ENCODE data around the gene GABRA5.
"Not testable (repeated sequence)": the region's sequence is repeated elsewhere in the genome, so short reads cannot be mapped to it uniquely, and the experiment has no call there.

The GABRA5 gene

DNA sequence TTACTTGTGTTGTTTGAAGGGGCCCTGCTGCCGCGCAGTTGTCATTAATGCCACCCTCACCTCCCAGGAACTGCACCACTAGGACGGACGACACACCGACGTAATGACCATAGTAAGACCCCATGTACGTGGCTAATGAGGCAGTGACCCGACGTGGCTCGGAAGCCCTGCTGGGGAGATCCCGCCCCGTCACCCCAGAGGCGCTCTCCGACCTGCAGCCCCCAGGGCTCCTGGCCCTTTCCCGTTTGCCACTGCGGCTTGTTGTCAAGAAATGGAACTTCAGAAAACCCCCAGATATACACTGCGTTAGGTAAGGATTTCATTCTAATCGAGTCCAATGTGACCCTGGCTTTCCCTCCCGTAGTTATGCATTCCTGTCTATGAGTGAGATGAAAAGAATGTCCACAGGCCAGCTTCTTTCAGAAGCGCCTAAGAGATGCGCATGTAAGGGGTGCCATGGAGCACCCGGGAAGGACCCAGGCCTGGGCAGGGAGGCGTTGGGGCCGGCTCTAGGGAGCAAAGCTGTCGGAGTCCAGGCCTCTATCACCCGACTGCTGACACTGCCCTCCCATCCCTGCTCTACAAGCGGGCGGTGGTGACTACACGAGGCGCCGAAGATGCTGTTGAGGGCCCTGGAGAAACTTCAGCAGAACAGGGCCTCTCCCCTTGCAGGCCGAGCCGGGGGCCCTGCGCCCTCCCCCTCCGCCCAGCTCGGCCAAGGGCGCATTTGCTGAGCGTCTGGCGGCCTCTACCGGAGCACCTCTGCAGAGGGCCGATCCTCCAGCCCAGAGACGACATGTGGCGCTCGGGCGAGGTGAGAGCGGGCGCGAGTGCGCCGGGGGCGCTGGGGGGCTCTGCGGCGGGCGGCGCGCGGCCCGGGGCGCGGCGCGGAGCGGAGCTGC lies at the start of gene GABRA5:
Gene GABRA5, plus strand, starts transcription at position 765 of the 902 bp plus-strand sequence. CDS start 2,187 bp downstream, outside the sequence.
- no peak for DNase-seq

DNA sequence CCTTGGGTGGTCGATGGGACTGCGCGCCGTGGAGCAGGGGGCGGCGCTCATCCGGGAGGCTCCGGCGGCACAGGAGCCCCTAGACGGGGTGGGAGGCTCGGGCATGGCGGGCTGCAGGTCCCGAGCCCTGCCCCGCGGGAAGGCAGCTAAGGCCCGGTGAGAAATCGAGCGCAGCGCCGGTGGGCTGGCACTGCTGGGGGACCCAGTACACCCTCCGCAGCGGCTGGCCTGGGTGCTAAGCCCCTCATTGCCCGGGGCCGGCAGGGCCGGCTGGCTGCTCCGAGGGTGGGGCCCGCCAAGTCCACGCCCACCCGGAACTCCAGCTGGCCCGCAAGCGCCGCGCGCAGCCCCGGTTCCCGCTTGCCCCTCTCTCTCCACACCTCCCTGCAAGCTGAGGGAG lies 35.7 kb upstream of the GABRA5 start:
- not testable (repeated sequence) for DNase-seq

DNA sequence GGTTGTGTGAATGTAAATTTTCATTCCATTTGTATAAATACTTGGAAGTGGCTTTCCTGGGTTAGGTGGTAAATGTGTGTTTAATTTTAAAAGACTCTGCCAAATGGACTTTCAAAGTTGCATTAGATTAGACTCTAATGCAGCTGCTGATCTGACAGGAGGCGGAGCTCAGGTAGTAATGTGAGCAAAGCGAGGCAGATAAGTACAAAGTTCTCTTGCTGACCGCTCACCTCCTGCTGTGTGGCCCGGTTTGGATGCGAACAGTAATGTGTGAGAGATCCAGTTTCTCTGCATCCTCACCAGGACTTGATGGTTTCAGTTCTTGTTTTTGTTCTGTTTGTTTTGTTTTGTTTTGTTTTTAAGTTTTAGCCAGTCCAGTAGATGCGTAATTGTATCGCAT lies 34.9 kb upstream of the GABRA5 start:
- DNase-seq = no peak

DNA sequence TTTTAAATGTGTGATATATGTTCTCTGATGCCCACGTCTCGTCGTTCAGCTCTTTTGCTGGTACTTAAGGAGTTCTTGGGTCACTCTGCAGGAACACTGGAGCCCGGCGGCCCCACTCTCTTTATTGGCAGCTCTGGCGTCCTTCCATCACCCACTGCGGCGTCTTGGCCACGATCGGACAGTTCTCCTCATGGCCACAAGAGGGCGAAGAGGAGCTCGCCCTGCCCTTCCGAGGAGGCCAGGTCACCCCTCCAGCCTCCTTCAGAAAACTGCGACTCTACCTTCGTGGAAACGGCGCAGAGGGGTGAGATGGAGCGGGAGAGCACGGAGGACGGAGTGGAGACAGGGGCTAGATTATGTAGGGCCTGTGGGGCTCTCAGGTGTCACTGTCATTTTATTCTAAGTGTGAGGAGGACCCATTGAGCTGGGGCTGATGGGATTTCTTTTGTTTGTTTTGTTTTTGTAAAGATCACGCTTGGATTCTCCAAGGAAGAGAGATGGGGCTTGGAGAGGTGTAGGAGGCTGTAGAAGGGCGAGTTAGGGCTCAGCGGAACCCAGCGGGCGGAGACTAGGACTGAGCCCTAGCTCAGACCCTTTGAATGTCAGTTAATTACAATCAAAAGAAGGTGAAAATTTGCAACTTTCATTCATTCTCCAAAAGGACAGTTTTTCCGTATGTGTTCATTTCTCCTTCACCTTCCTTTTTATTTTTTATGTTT lies 28.0 kb upstream of the GABRA5 start:
- DNase-seq = no peak

DNA sequence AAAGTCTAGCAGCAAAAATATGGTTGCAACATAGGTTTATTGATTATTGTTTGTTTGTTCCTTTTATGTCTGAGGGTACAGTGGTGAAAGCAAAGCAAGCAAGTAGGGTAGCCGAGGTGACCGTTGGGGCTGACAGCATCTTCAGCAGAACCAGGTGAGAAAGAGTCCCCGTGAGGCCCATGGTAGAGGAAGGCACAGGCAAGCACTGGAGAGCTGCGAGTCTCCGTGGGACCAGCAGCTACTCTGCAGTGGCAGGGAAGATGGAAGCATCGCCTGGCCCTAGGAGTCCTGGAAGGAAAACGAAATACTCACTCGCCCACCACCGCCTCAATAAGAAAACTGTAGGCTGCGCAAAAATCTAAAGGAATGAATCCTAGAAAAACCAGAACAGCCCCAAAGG lies 25.3 kb upstream of the GABRA5 start:
- DNase-seq = no peak

DNA sequence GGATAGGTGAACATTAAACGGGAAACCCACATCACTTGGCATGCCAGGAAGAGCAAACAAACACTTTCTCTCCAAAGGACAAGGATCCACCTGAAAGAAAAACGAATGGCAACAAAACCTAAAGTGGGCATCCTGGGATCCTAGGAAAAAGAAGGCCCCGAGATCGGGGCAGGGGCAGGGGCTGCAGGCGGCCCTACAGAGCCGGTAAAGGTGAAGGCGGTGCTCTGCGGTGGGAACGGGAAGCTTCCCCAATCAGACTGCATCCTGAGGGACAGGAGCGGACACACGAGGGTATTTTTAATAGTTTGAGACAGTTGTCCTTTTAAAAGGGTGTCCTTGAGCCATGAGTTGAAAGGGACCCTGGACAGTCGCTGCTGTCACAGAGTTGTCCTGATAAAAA lies 24.9 kb upstream of the GABRA5 start:
- no peak for DNase-seq

DNA sequence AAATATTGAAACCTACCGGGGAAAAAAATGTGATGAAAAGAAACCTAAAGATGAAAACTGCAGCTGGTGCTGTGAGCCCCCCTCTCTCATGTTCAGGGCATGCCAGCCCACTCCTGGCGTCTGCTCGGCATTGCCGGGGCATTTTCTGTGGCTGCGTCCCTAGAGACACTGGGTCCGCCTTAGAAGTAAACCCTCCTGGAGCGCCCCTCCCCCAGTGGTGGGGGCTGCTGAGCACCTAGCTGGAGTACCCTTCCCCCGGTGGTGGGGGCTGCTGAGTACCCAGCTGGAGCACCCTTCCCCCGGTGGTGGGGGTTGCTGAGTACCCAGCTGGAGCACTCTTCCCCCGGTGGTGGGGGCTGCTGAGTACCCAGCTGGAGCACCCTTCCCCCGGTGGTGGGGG lies 24.5 kb upstream of the GABRA5 start:
- DNase-seq = no peak

DNA sequence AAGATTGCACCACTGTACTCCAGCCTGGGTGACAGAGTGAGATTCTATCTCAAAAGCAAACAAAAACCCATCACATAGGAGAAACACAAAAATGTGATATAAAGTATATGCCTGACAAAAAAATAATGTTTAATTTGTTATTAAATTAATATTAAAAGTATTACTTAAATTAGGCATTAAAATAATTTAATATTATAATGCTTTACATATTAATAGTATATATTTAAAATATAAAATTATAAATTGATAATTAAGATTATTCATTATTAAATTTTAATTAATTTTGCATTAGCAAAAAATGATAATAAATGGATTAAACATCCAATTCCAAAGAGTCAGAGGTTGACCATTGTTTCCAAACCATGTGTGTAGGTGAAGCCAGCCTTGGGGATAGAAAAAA lies 22.0 kb upstream of the GABRA5 start:
- DNase-seq = no peak

DNA sequence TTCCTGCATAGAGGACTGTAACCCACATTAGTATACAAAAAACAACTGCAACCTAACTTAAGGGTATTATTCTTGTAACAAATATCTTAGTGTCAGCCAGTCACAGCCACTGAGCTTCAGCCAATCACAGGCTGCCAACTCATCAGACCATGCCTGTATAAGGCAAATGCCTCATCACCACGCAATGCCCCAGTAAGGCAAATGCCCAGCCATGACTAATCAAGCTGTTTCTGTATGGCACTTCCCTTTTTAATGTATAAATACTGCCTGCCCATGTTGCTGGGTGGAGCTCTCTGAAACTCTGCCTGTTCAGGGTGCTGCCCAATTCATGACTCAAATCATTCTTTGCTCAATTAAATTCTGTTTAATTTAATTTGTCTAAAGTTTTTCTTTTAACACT lies 18.4 kb upstream of the GABRA5 start:
- no peak for DNase-seq

DNA sequence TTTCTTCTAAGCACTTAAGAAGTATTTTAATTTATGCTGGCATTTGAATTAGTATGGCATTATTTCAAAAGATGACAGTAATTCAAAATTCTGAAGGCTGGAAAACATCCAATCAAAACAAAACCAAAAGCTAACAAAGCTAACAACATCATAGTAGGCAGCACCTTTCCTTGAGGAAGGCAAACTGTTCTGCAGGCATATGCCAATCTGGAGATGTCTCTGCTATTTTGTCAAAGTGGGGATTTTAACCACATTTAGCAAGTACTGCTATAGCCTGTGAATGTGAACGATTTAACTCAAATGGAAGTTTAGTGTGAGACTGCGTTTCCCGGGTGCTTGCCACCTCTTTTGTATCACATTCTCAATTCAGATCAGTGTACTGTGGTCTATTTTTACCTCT lies 16.7 kb upstream of the GABRA5 start:
- no peak for DNase-seq

DNA sequence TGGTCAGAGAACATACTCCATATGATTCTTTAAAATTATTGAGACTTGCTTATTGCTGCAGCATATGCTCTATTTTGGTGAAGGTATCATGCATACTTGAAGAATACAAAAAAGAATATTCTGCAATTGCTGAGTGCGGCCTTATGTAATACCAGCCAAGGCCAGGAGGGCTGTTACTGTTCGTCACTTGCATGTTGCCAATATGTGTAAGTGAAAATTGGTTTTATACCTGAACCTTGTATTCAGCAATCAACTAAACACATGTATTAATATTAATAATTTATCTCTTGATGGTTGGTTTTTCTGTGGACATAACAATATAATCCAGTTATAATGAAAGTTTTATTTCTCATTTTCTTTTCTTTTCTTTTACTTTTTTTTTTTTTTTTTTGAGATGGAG lies 13.9 kb upstream of the GABRA5 start:
- no peak for DNase-seq

DNA sequence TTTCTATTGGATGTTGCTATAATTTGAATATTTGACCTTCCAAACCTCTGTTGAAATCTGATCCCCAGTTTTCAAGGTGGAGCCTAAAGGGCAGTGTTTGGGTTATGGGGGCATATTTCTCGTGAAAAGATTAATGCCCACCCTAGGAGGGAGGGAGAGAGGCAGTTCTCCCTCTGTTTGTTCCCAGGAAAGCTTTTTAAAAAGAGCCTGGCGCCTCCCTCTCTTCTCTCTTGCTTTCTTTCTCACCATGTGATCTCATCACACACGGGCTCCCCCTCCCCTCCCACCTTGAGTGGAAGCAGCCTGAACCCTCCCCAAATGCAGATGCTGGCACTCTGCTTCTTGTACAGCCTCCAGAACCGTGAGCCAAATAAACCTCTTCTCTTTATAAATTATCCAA lies 12.4 kb upstream of the GABRA5 start:
- DNase-seq = no peak

DNA sequence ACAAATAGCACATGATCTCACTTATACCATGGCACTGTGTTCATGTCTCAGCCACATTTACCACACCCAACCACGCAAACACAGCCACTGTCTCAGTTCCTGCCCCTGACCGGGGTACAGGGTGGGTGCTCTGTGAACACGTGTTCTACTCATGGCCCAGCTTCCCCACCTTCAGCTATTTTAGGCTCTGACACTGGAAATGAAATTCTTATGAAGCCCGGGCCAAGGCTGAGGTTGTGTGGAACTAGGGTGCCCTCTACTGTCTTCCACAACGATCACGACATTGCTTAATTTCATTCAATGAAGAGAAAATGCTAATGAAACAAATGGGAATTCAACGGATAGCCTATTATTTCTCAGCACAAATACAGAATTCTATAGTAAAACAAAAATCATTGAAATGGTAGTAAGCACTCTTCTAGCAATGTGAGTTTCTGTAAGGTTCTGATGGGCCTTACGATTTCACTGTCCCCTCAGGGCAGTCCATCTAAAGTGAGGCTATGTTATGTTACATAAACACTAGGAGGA lies 2.1 kb upstream of the GABRA5 start:
- DNase-seq = no peak

DNA sequence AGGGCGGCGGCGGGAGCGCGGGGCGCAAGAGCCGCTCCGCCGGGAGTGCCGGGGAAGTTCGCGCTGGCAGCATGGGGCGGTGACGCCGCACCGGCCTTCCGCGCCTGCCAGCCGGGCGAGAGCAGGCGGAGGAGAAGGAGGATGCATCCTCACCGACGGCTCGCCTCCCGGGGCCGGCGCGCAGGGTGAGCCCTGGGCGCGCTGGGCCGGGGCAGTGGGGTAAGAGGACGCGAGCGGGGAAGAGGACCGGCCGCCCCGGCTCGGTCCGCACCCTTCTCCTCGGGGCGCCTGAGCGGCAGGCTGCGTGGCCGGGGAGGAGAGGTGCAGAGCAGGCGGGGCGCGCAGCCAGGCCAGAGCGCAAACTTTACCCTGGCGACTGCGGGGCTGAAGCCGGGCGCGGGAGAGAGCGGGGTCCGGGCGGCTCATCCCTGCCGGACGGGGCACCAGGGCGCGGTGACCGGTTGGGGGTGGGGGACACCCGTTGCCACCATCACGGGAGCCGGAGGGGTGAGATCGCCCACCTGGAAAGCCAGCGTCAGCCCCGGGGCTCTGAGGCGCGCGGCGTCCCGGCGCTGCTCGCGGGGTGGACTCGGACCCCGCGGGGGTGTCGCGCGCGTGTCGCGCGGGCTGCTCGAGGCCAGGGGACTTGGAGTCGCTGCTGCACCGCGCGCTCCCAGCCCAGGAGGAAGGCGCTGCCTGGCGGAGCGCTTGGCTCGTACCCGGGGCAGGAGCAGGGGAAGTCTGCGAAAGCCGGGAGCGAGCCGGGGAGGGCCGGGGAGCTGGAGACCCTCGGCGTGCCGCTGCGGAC lies 542 bp downstream of the GABRA5 start:
- DNase-seq = no peak

DNA sequence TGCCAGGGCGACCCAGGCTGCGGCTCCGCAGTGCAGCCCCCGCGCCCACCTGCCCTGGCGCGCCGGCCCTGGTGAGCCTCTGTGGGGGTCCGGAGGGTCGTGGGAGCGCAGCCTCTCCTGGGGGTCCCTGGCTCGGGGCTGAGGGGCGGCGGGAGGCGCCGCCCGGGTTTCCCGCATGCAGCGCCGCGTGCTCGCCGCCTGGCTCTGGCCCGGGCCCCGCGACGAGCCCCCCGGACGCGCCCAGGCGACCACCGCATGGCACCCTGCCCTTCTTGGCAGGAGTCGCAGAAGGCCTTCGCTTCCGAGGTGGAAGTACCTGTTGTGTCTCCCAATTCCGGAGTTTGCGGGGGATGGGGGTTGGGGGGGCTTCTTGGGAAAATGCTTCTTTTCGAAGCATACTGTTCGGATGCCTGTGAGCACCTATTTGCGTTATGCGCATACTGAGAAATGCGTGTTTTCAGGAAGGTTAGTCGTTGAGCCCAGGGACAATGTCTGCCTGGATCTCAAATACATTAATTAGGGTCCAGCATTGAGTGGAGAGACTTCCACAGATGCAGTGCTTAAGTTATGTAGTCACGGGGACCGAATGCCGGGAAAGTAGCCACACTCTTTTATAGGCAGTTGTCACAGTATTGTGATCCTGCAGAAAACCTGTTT lies 1.3 kb downstream of the GABRA5 start:
- no peak for DNase-seq

DNA sequence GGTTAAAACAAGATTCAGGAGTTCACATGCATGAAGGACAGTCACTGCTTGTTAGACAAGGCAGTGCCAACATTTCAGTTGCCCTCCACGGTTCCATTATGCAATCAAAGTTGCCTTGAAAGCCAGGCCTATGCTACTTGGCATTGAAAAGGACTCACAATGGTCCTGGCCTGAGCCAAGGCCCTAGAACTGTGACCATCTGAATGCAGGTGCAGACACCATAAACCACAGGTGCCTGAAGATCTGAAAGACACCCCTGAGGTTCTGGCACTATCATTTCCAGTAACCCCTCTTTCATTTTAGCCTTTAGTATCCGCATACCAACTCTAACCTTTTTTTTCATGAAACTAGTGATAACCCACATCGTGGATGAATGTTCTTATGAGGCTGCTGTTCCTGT lies 2.8 kb downstream of the GABRA5 start:
- DNase-seq = no peak

DNA sequence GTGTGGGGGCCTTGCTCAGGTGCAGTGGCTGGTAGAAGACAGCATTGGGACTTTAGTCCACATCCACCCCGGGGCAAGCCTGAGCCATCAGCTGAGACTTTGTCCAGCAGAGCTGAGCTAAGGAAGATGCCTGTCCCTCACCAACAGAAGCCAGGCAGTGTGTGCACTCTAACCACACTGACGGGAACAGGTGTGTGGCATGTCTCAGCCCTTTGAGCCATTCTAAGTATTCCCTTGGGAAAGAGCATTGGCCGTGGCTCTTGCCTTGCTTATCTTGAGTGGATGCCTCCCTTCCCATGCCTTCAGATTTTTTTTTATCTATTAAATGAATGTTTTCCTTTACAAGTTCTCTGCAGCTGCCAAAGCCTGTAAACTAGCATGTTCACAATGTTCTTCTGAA lies 3.5 kb downstream of the GABRA5 start:
- no peak for DNase-seq

DNA sequence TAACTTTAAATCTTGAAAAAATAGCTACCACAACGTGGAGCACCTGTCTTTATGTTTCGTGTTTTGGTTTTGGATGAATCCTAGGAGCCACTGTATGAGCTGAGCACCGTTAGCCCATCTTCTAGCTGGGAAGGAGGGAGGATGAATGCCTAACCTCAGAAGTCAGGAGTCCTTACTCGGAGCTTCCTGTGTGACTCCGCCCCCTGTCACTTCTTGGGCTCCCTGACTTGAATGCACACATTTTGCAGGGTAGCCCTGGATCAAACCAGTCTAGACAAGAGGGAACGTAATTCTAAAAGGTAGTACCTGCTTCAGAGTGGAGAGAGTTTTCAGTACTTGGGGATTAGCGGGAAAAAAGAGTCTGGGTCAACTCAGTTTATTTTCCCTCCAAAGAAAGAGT lies 5.3 kb downstream of the GABRA5 start:
- no peak for DNase-seq

DNA sequence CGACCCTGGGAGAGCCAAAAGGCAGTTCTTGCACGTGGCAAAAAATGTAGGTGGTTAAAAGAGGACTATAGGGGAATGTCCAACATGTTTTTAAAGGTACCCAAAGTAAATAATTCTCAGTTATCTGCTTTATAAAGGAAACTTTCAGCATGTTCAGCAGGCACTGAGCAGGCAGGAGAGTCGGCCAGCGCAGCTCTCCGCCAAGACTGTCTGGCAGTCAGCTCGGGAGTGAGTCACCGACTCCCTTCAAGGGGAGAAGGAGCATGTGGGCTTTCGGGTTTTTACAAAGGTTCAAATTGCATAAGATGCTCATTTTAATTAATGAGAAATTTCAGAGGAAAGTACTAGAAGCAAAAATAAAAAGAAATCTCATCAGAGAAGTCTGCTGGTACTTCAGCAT lies 7.0 kb downstream of the GABRA5 start:
- no peak for DNase-seq

DNA sequence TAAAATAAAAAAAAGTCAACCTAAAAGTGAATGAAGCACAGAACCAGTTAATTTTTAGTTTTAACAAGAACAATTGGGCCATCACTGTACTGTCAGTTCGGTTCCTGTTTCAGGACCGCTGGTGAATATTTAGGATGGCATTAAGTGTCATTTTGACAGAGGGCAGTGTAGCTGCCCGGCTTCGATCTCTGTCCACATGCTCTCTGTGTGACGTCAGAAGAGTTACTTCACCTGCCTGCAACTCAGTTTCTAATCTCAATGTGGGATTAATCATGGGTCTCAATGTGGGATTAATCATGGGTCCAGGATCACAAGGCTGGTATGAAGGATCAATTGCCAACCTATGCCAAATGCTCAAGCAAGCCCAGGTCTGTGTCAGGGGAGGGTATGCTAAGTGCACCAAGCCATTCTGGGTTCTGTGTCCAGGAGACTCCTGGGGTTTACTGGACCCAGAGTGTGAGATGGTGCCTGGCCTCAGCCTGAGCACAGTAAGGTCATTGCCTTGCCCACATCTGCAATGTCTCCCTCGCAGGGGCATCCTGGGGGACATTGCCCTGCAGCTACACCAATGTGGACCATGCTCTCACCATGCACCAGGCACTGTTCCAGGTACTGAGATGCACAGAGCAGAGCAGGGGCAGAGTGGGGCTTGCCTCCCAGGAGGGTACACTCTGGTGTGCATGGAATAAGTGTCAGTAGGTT lies 8.1 kb downstream of the GABRA5 start:
- DNase-seq = no peak

DNA sequence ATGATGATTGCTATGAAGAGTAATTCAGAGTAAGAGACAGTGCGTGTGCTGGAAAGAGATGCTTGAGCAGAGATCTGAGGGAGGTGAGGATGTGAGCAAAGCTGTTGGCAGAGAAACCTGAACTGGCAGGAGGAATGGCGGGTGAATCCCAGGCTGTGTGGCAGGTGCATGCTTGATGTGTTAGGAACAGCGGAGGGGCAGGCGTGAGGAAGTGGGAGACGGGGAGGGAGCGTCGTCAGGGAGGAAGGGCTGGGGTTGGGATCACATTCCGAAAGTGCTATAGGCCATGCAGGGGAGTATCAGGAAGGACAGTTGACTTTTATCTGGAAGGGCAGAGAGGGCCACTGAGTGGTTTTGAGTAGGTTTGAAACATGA lies 8.6 kb downstream of the GABRA5 start:
- no peak for DNase-seq

DNA sequence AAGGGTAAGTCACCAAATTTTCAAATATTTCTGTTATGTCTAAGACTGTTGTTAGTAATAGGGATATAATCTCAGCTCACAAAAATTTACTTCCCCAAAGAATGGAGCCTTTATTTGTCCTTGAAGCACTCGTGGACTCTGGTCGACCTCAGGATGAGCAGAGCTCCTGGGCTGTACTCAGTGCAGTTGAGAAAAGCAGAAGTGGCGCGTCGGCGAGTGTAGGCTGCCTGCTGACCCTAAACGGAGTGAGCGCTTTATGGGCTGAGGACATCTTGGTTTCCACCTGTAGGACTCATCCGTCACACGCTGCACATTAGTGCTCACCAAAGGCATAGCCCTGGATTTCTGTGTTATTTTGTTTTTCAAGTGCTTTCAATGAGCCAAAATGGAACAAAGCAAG lies 11.0 kb downstream of the GABRA5 start:
- no peak for DNase-seq
